HFFc6 (cell line): ENCODE results near the gene IRX4. TPM values are rescaled to one million over a fixed set of nuclear protein-coding genes. Genes with fewer than 3 reads are reported as not detected.

Source experiments
- DNase-seq: peaks from one replicate; pipeline ENCODE4 v3.0.0-alpha.2; 2018
- H3K27ac Mint-ChIP-seq: 2 replicates; pipeline ENCODE4 v1.8.0; 2020; ENCODE audit warnings: mild to moderate bottlenecking, mixed read lengths
- H3K27me3 Mint-ChIP-seq: 2 replicates; pipeline ENCODE4 v1.8.0; 2021; ENCODE audit warnings: mild to moderate bottlenecking, moderate library complexity, mixed read lengths; ENCODE audit not compliant: insufficient read depth
- H3K36me3 Mint-ChIP-seq: 2 replicates; pipeline ENCODE4 v1.8.0; 2021; ENCODE audit warnings: low read depth, mixed read lengths
- H3K4me1 Mint-ChIP-seq: 2 replicates; pipeline ENCODE4 v1.8.0; 2020; ENCODE audit warnings: low read depth, mixed read lengths
- H3K4me3 Mint-ChIP-seq: 2 replicates; pipeline ENCODE4 v1.8.0; 2020; ENCODE audit warnings: mild to moderate bottlenecking, moderate library complexity, mixed read lengths
- H3K9me3 Mint-ChIP-seq: 2 replicates; pipeline ENCODE4 v1.8.0; 2020; ENCODE audit warnings: mild to moderate bottlenecking, mixed read lengths
- total RNA-seq, 6 experiments: library from RNA; stranded (reverse); fragmentation: NEBNext Ultra II Directional; extraction: Animal tissue kit (Norgen Biotek cat#: 25700); gene quantifications; 2 replicates in 1 of 6; 3 replicates in 5 of 6; pipeline ENCODE4 v1.2.3, GENCODE V29; 2021
- TF ChIP-seq, protein P1 (sequence below): fragments of 200-600 bp; sonication (generic); IDR thresholded peaks from 2 replicates; pipeline ENCODE4 v1.5.0; 2021; ENCODE audit warnings: antibody characterized with exemption, mild to moderate bottlenecking

The IRX4 gene
- total RNA-seq, 6 experiments from 2014 or later = not detected

DNA sequence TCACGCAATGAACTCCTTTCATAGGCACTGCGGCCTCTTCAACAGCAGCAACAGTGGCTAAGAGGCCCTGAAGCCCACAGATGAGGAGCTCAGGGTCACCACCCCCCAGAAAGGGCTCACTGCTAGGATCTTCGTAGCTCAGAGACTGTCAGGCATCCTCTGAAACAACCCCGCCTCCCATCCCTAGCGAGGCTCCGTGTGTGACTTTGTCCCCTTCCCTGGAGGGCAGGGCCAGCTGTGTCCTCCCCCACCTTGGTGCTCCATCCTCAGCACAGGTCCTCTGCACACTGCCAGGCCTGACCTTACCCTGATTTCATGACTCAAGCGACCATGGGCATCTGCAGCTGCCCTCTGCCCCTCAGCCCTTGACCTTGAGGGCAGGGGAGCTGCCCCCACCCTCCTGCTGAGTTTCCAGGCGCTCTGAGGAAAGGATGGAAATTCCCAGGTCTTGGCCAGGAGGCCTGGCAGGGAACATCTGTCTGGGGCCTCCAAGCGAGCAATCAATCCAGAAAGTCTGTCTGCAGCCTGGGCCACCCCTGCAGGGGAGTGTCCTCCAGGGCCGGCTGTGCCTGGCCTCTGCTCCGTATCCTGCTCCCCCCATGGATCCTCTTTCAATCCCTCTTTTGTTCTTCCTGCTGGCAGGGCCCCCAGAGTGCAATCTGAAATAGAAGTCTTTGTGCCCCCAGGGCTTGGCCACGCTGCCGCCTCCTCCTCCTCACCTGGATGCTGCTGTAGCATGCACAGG is 6.8 kb upstream of the IRX4 start:
- Mint-ChIP-seq H3K4me3 (no peak overlapping the region), H3K36me3 (no peaks in the 10 kb centered on the region), H3K27me3 (peaks cover 45% of the 10 kb centered on the region), H3K27ac (no peak overlapping the region), H3K9me3 (no peaks in the 10 kb centered on the region), H3K4me1 (no peaks in the 10 kb centered on the region)
- DNase-seq = no peak
- TF ChIP-seq, protein P1, sequence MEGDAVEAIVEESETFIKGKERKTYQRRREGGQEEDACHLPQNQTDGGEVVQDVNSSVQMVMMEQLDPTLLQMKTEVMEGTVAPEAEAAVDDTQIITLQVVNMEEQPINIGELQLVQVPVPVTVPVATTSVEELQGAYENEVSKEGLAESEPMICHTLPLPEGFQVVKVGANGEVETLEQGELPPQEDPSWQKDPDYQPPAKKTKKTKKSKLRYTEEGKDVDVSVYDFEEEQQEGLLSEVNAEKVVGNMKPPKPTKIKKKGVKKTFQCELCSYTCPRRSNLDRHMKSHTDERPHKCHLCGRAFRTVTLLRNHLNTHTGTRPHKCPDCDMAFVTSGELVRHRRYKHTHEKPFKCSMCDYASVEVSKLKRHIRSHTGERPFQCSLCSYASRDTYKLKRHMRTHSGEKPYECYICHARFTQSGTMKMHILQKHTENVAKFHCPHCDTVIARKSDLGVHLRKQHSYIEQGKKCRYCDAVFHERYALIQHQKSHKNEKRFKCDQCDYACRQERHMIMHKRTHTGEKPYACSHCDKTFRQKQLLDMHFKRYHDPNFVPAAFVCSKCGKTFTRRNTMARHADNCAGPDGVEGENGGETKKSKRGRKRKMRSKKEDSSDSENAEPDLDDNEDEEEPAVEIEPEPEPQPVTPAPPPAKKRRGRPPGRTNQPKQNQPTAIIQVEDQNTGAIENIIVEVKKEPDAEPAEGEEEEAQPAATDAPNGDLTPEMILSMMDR = no peak

GRCh38 chr5:1888541-1889251 is 6.0 kb upstream of the IRX4 start:
- Mint-ChIP-seq H3K9me3 (no peaks in the 10 kb centered on the region), H3K4me1 (no peaks in the 10 kb centered on the region), H3K27ac (no peak overlapping the region), H3K36me3 (no peaks in the 10 kb centered on the region), H3K4me3 (no peak overlapping the region), H3K27me3 (peaks cover 50% of the 10 kb centered on the region)
- no peak for DNase-seq
- TF ChIP-seq, protein P1 = no peak

DNA sequence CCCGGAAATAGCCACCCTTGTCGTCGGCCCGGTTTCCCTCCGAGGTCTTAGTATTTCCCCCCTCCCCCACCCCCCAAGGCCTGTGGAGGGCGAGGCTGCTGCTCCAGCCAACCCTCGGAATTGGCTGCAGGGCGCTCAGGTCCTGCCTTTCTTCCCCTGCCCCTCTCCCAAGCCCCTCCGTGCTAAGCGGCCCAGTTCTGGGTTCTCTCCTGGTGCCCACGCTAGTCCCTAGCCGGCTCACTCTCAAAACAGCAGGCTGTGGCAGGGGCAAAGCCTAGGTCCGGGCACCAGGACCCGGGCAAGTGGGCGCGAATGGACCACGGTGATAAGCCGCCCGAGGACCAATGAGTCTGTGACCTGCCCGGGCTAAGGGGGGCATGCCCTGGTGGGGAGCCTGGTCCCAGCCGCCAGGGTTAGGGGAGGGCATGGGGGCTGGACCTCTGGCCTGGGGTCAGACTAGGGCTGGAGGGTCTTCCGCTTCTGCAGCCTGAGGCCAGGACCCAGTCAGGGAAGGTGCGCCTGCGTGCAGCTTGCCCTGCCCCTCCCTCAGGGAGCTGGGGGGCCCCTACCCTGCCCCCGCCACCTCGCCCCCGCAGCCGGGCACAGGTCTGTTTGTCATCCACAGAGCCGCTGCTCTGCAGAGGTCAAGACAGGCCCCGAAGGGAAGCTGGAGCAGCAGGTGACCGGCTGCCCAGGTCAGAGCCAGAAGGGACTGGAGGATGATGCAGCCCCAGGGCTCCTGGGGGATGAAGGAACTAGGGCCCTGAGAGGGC is 5.0 kb upstream of the IRX4 start:
- Mint-ChIP-seq H3K4me3 (no peak overlapping the region), H3K27ac (no peak overlapping the region), H3K4me1 (no peaks in the 10 kb centered on the region), H3K9me3 (no peaks in the 10 kb centered on the region), H3K27me3 (peaks cover 42% of the 10 kb centered on the region), H3K36me3 (no peaks in the 10 kb centered on the region)
- TF ChIP-seq, protein P1 = no peak
- DNase-seq = no peak

GRCh38 chr5:1886846-1887587 is 4.3 kb upstream of the IRX4 start:
- Mint-ChIP-seq H3K9me3 (no peaks in the 10 kb centered on the region), H3K4me1 (no peaks in the 10 kb centered on the region), H3K36me3 (no peaks in the 10 kb centered on the region), H3K27me3 (peaks cover 37% of the 10 kb centered on the region), H3K4me3 (no peak overlapping the region), H3K27ac (no peak overlapping the region)
- TF ChIP-seq, protein P1 = no peak
- DNase-seq = no peak
